GM19463 (cell line): Measurements from ENCODE around the gene ERICH6.

Source experiments
- ATAC-seq: cut with Tn5 transposase; IDR thresholded peaks from one replicate; pipeline ENCODE4 v1.9.1; 2021; ENCODE audit warnings: mild to moderate bottlenecking, moderate library complexity; ENCODE audit not compliant: unreplicated experiment

The ERICH6 gene

DNA sequence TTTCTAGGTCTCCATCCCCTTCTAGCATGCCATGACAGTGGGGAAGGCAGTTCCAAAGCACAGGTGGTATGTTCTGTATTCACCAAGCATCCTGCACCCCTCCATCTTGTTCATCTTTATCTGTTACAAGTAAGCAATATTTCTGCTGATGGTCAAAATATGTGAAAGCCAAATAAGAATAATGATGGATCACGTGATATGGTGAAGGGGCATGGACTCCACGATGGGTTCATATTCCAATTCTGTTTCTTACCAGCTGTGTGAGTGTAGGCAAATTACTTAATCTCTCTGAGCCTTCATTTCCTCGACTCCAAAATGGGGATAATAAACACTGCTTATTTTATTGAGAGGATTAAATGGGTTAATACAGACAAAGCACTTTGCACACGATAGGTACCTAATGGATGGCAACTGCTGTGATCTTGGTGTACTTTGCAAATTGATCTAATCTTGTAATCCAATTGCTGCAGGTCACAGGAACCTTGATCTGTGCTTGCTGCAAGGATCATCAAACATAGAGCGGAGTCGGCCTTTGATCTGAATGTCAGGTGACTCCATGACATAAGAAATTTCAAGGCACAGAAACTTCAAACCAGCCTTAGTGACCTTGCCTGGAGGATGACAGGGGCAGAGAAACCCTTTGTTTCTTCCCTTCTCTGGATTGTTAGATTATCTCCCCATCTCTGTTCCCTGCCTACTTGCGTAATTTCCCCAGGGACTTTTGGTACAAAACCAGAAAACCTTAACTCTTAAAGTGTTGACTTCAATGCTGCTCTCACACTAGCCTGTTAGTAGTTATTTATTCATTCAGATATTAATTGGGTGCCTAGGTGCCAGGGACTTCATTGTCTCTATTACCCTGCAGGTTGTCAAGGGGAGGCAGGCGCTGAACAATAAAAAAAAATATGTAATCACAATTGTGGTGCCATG lies 33.4 kb upstream of the ERICH6 start:
- no peak for ATAC-seq

DNA sequence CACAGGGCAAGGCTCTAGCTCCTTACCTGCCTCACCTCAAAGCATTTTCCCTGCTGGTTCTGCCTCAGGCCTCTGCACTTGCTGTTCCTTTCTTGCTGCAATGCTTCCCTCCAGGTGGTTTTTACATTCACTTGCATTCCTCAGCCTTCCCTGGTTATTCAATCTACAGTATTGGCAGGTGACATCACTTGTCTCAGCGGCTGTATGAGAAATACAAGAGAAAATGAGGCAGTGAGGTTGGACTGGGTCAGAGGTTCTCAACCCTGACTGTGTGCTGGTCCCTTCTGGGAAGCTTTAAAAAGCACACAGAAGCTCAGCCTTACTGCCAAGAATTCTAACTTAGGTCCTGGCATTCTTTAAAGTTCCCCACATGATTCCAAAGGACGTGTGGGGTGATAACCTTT lies 32.6 kb upstream of the ERICH6 start:
- no peak for ATAC-seq

DNA sequence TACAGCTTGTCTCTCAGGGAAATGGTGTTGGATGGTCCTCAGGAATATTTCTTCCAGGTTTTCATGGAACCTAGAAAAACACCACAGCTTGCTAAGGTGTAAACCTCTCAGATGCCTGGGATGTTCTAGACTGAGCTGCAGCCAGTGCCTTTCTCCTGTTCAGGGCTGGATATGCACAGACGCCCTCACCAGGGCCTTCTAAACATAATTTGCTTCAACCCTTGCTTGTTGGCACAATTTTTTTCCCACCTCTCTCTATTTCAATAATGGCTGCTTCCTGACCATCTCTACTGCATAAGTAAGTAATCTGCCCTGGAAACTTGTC lies 31.0 kb upstream of the ERICH6 start:
- ATAC-seq = no peak

DNA sequence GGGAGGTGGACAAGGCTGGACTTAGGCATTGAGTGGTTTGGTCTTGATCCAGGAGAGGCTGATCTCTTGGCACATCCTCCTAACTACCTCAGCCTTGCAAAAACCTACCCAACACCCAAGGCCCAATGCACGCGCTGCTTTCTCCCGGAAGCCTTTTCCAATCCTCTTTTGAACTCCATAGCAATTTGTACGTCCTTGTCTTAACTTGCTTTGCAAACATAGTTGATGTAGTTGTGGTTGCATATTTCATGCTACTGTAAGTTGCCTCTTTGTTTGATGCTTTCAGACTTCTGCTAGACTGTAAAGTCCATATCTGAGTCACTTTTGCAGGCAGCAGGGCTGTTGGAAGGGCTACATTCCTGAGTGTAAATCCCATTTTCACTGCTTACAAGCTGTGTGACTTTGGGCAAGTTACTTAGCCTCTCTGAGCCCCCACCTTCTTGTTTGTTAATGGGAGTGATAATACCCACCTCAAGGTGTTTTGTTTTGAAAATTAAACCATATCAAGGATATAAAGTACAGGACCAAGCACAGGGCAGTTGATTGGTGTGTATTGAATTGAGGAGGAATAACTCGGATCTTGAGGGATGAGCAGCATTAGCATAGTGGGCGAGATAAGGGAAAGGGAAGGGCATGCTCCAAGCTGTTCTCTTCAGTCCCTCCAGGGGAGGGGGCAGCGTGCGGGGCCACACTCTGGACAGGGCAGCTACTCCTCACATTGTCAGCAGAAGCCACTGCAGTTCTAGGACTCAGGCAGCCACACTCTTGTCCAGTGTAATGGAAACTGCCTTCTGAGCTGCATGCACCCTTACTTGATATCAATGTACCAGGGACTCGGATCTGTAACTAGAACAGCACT lies 30.4 kb upstream of the ERICH6 start:
- ATAC-seq = no peak

DNA sequence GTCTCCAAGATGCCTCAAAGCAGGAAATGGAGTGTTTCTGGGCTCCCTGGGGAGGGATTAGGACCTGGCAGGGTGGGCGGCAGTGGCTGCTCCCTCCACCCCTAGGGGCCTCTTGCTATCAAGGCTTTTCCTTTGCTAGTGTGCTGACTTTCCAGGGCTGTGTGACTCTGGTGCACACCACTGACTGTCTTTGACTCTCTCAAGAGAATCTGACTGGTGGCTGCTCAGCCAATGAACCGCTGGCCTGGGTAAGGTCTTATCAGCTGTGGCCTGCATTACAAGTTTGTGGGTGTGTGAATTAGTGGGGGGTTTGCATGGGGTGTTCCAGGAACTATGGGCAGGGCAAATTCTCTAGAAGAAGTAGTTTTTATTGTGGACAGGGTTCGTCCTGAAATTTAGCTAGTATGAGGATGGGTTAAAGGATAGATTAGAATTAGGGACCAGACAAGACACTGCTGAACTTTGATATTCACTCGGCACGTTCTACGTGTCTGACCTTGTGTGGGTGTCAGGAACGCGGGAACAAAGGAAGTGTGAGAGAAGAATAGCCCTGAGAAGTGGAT lies 29.7 kb upstream of the ERICH6 start:
- ATAC-seq = no peak

DNA sequence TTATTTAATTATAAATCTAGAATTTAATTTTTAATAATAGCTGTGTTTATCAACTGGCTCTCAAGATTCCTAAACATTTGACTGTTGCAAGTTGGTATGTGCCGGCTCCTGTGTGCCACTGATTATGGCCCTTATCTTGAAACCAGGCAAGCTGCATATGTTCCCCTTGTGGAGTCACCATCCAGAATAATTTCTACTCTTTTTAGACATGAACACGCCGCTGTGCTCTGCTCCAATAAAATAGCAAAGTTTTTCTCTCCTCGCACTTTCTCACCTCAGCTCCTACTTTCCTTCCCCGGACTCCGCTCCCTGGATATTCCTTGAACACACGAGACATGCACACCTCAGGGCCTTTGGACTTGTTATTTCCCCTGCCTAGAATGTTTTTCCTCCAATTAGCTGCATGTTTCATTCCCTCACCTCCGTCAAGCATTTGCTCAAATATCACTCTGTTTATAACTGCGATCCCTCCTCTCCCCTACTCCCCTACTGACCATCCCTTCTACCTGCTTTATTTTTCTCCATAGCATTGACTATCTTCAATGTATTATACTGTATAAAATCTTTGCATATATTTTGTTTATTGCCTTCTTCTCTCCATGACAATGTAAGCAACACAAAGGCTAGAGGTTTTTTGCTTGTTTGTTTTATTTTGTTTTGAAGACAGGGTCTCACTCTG lies 26.1 kb upstream of the ERICH6 start:
- no peak for ATAC-seq

DNA sequence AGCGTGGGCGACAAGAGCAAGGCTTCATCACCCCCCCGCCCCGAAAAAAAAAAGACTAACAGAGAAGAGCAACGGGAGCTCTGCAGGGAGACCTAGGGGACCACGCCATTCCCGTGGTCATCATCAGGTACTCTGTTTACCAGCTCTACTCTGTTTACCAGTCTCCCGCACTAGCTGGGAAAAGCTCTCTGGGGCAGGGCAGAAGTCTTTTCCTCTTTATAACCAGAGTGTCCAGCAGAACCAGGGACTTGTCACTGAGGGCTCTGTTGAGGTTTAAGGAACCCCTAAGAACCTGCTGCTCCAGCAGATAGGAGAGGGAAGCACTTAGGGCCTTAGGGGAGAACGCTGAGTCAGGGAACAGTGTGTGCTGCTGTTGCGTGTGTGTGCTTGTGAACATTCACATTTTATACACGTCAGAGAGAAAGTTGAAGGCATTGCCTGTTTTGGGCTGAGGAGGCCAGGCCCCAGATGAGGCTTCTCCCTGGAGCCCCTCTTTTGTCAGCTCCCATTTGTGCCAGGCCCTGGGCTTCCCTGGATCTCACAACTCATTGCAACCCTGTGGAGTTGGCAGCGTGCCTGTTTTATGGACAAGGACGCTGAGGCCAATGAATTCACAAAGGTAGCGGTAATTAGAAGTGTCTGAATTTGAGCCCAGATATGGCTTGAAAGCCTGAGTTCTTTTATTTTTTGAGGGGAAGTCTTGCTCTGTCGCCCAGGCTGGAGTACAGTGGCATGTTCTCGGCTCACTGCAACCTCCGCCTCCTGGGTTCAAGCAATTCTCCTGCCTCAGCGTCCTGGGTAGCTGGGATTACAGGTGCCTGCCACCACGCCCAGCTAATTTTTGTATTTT lies 24.2 kb upstream of the ERICH6 start:
- no peak for ATAC-seq

DNA sequence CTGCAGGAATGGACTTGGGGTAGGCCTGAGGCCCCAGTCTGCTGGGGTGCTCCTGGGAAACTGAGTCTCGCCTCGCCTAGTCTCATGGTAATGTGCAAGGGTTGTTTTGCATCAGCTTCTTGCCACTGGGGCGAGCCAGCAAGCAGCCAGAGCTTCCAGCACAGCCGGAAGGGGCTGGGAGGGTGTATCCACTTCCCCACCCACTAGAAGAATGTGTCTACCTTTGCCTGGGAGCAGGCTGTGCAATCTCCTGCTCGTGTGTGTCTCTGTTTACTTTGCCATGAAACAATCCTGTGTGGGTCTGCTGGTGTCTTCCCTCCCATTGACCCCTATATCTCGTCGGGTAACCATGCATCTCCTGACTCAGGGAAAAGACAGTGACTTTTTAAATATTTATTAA lies 21.8 kb upstream of the ERICH6 start:
- no peak for ATAC-seq

DNA sequence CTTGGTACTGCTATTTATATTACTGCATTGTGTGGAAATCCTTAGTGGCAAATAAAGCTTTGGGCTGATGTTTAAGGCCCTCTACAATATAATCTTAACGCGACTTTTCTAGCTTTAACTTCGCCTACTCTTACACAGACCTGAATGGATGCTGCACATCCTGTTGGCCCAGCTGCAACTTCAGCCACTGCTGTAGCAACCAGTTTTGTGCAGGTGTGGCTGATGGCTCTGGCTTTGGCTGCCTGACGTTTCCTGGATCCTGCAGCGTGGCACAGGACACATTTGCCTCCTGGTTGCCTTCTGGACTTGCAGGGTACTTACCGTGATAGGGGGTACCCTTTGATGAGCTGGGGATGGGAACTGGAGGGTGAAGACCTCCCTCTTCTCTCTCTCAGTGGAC lies 20.2 kb upstream of the ERICH6 start:
- no peak for ATAC-seq

DNA sequence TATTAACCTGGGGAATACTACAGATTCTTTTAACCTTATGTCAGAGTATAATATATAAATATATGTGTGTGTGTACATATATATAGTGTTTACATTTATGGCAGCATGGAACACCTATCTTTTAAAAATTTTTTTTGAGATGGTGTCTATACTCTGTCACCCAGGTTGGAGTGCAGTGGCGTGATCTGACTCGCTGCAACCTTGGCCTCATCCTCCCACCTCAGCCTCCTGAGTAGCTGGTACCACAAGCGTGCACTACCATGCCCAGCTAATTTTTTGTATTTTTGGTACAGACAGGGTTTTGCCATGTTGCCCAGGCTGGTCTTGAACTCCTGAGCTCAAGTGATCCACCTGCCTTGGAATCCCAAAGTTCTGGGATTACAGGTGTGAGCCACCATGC lies 18.5 kb upstream of the ERICH6 start:
- ATAC-seq = no peak

DNA sequence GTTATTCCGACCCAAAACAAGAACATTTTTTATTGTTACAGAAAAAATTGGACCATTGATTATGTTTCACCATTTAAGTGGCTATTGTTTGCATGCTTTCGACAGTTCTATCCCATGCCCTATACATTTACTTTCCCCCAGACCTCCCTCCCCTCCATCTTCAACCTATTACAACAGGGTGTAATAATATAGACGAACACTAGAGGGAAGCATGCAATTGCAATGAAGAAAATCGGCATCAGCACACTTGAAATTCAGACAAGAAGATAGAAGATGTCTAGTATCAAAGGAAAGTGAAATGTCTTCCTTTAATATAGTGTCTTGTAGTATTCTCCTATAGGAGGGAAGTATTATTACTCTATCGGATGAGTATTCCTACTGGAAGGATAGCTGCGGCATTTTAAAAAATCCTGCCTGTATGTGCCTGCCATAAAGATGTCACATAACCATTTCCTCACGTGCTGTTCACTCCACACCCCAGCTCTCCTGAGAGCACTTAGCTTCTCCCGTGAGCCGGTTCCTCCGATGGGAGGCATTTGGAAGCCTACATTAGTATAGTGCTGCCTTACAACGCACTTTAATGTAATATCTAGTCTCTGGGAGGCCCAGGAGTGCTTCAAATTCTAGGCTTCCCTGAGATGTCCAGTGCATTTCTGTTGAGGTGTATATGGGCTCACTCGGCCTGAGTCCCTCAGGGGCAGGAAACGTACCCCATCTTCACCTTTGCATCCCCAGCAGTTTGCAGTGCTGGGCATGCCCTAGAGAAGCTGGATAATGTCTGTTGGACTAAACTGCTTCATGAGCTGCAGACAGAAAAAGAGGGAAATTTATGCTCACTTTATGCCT lies 17.8 kb upstream of the ERICH6 start:
- peak; percentile 81 for ATAC-seq

DNA sequence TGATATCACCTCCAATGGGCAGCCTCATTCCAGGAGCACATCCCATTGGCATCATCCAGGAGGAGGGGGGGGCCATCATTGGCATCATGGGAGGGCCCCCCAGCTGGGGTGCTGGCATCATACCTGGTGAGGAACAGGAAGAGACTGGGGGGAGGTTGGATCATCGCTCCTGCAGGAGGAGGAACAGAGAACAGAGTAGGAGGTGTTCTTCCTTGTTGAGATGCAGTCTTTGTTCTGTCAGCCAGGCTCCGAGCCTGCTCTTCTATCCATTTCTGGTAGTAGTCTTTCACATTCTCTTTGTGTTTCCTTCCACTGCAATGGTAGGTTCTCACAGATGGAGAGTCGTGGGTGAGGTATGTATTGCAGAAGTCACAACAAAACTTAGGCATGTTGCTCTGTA lies 16.7 kb upstream of the ERICH6 start:
- ATAC-seq = no peak

DNA sequence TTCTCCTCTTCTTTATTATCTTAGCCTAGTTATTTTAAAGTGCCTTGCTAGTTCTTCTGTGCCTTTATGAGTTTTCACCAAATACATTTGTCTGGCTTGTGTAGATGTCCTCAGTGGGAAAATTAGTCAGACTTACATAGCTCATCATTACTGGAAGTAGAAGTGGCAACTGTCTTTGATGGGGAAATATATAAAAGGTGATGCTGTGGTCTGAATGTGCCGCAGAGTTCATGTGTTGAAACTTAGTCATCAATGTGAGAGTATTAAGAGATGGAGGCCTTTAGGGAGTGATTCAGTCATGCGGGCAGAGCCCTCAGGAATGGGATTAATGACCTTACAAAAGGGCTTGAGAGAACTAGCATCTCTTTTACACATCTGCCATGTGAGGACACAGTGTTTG lies 6.4 kb upstream of the ERICH6 start:
- ATAC-seq = no peak

DNA sequence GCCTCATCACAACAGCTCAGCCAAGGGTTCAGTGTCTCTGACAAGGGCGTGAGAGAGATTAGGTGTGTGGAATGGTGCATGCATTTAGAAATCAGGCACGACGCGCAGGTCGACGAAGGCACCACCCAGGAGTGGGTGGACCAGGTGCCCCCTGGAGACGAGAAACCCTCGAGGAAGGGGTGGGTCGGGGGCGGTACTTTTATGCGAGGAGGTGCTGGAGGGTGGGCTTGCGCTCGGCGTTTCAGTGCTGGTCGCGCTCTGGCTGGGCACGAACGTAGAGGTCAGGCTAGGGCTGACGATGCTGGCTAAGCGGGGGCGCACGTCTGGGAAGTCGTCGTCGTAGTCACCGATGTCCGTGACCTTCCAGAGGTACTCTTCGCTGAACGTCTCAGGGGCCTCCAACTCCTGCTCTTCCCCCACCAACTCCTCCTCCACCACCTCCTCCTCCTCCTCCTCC lies 393 bp downstream of the ERICH6 start:
- ATAC-seq = peak; percentile 17

DNA sequence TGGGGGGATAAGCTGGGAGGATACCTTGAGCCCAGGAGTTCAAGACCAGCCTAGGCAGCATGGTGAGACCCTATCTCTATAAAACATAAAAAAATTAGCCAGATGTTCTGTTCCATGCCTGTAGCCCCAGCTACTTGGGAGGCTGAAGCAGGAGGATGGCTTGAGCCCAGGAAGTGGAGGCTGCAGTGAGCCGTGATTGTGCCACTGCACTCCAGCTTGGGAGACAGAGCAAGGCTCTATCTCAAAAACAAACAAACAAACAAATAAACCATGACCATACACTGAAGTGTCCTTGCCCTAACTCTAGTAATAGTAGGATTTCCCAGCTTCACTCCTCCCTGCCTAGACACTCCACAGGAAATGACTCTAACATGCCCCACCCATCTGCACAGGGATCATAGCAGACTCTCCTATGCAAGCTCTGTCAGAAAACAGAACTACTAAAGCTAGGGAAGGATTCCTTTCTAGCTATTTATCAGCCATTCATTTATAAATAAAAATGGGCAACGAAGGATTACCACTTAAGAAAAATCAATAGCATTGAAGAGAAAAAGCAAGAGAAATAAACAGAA lies 4.6 kb downstream of the ERICH6 start:
- ATAC-seq = no peak

DNA sequence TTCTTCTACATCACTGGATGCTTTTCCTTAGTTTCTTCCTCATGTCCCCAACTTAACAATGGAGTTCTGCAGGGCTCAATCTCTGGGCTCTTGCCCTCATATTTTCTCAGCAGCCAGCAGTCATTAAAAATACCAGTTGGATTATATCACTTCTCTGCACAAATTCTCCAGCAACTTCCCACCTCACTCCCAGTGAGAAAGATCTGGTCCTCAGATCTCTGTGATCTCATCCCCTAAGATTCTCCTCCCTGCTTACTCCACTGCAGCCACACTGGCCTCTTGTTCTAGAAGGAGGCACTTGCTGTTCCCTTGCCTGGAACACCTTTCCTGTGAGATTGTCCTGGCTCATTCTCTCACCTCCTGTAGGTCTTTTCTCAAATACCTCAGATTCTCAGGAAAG lies 6.1 kb downstream of the ERICH6 start:
- no peak for ATAC-seq

DNA sequence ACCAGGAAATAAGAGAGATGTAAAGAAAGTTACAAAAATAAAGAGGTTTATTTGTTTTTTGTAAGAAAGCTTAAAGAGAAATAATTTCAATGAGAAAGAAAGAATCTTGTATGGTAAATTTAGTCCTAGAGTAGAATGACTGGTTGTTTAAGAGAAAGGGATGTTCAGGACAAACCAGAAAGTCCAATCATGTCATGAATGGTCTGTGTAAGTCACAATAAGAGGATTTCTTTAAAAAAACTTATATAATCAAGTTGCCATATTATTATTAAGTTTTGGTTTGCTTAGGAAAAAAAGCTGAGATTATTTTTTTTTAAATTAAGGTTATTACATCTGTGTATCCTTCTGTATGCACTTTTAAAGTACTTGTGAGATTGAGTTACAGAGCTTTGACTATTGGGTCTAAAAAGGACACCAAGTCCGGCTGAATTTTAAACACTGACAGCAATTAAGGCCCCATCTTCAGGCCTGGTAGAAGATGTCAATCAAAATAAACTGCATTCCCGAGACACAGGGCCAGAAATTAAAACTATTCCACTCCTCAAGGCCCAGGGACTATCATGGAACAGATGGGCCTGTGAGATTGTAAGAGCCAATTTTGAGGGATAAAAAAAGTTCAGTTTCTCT lies 12.2 kb downstream of the ERICH6 start:
- no peak for ATAC-seq

DNA sequence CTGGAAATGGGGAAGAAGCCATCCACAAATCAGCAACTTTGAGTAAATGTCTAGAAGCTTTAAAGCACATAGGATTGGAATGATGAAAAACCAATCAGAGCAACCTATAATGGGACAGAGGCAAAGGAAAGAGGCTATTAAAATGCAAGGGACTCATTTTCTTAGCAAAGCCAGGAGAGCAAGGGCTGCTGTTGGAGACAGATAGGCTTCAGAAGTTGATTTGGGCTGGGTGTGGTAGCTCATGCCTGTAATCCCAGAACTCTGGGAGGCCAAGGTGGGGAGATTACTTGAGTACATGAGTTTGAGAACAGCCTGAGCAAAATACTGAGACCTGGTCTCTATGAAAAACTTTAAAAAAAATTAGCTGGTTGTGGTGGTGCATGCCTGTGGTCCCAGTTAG lies 16.1 kb downstream of the ERICH6 start:
- no peak for ATAC-seq

DNA sequence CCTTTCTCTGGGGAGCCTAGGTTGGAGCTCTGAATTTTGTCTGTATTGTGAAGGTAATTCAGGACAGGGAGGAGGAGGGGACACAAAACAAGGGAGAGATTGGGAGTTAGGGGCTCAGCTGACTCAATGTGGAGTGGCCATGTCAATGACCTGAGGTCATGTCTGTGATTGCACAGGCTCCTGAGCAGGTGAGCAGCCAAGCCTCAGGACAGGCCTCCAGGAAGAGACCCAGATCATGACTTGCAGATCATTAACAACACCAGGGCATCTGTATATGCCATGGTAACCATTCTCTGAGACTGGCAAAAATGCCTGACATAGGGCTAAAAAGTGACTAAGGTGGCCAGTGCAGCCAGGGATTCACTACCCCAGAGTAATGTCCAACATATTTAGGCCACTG lies 20.9 kb downstream of the ERICH6 start:
- no peak for ATAC-seq
